Measurements from ENCODE around the gene LMOD2.
"Not testable (repeated sequence)": the region's sequence is repeated elsewhere in the genome, so short reads cannot be mapped to it uniquely, and the experiment has no call there.

LMOD2 gene

GRCh38 chr7:123632808-123633207 is 22.9 kb upstream of the LMOD2 start:
- TF ChIP-seq CTCF (IDR thresholded peaks at IDR 0.05; ENCODE audit: low read depth, low read length) = no peak
- no peak overlapping the region for H3K4me3 ChIP-seq (ENCODE audit: low read depth, low read length)

- H3K4me3 ChIP-seq (ENCODE audit: low read depth, low read length) = no peak overlapping the region
- TF ChIP-seq CTCF (IDR thresholded peaks at IDR 0.05; ENCODE audit: low read depth, low read length) = no peak
Observed at GRCh38 chr7:123633553-123633952, 22.1 kb upstream of the LMOD2 start.

- H3K4me3 ChIP-seq (ENCODE audit: low read depth, low read length) = not testable (repeated sequence)
Observed at GRCh38 chr7:123634011-123634573, 21.6 kb upstream of the LMOD2 start.

GRCh38 chr7:123635551-123636359 is 19.9 kb upstream of the LMOD2 start:
- no peak overlapping the region for H3K4me3 ChIP-seq (ENCODE audit: low read depth, low read length)
- peak; percentile 45; the same call in 1 of the 2 replicates for TF ChIP-seq CTCF (IDR thresholded peaks at IDR 0.05; ENCODE audit: low read depth, low read length)

- TF ChIP-seq CTCF (IDR thresholded peaks at IDR 0.05; ENCODE audit: low read depth, low read length) = no peak
Observed at GRCh38 chr7:123637203-123637602, 18.5 kb upstream of the LMOD2 start.

GRCh38 chr7:123637878-123638277 is 17.8 kb upstream of the LMOD2 start:
- no peak overlapping the region for H3K4me3 ChIP-seq (ENCODE audit: low read depth, low read length)
- no peak for TF ChIP-seq CTCF (IDR thresholded peaks at IDR 0.05; ENCODE audit: low read depth, low read length)

More at GRCh38 chr7:123637203-123637602, 18.5 kb upstream of the LMOD2 start:
- no peak overlapping the region for H3K4me3 ChIP-seq (ENCODE audit: low read depth, low read length)

GRCh38 chr7:123639631-123640030 is 16.0 kb upstream of the LMOD2 start:
- no peak overlapping the region for H3K4me3 ChIP-seq (ENCODE audit: low read depth, low read length)
- TF ChIP-seq CTCF (IDR thresholded peaks at IDR 0.05; ENCODE audit: low read depth, low read length) = no peak

Measured in WI38 (cell line).